Neutrophil (primary cell): ENCODE data around the gene STK38.
"Not testable (repeated sequence)": the region's sequence is repeated elsewhere in the genome, so short reads cannot be mapped to it uniquely, and the experiment has no call there.

Experiments
- H3K27ac ChIP-seq: fragments of 200-600 bp; sonication (generic); 2 replicates; pipeline ENCODE4 v1.5.1; 2016; ENCODE audit warnings: mild to moderate bottlenecking, moderate library complexity
- H3K27me3 ChIP-seq: fragments of 200-600 bp; sonication (generic); 2 replicates; pipeline ENCODE4 v1.6.0; 2016; ENCODE audit warnings: mild to moderate bottlenecking
- H3K36me3 ChIP-seq: fragments of 200-600 bp; sonication (generic); 2 replicates; pipeline ENCODE4 v1.5.1; 2017
- H3K4me1 ChIP-seq, 2 experiments: fragments of 200-600 bp in 1 of 2; sonication (generic) in 1 of 2; 1 replicate in 1 of 2; 2 replicates in 1 of 2; pipeline versions ENCODE4 v1.5.1 to v1.6.1; 2013 to 2016; ENCODE audit warnings: low read depth in 1 of 2, low read length in 1 of 2, mild to moderate bottlenecking in 1 of 2, moderate library complexity in 1 of 2; ENCODE audit not compliant: control insufficient read depth in 1 of 2, insufficient read depth in 1 of 2
- H3K4me3 ChIP-seq, 2 experiments: fragments of 200-600 bp in 1 of 2; sonication (generic) in 1 of 2; 1 replicate in 1 of 2; 2 replicates in 1 of 2; pipeline ENCODE4 v1.5.1; 2013 to 2016; ENCODE audit warnings: low read depth in 1 of 2, low read length in 1 of 2, mild to moderate bottlenecking in 1 of 2, moderate library complexity in 1 of 2
- H3K9me3 ChIP-seq: fragments of 200-600 bp; sonication (generic); 2 replicates; pipeline ENCODE4 v1.5.1; 2016
- CTCF ChIP-seq: fragments of 200-600 bp; sonication (generic); IDR thresholded peaks from 2 replicates; pipeline ENCODE4 v1.5.1; 2016; ENCODE audit warnings: antibody characterized with exemption

The STK38 gene

DNA sequence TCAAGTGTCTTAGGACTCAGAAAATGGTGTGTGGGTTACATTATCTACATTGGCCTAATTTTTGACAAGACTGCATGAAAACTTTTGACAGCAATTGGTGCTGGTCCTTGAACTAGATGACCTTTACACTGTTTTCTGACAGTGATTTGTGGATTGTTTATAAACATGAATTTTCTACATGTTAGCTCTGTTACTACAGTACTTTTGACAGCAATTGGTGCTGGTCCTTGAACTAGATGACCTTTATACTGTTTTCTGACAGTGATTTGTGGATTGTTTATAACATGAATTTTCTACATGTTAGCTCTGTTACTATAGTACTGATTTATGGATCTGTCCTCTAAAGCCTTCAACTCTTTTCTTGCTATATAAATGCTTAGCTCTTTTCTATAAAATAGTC, 87.8 kb downstream of the STK38 start:
- no peak for TF ChIP-seq CTCF

GRCh38 chr6:36455486-36456027, 91.7 kb downstream of the STK38 start:
- Histone ChIP-seq H3K4me1 (no peaks in the 10 kb centered on the region), H3K9me3 (no peaks in the 10 kb centered on the region), H3K27ac (no peak overlapping the region), H3K36me3 (peaks cover 15% of the 10 kb centered on the region), H3K27me3 (no peaks in the 10 kb centered on the region), H3K4me3 (no peak overlapping the region)
- TF ChIP-seq CTCF: no peak

More for the DNA sequence above, 87.8 kb downstream of the STK38 start:
- H3K4me1 ChIP-seq: no peaks in the 10 kb centered on the region
- peaks cover 5% of the 10 kb centered on the region for H3K36me3 ChIP-seq
- no peak overlapping the region for H3K27ac ChIP-seq
- no peak overlapping the region for H3K4me3 ChIP-seq
- H3K27me3 ChIP-seq: no peaks in the 10 kb centered on the region
- H3K9me3 ChIP-seq: no peaks in the 10 kb centered on the region

DNA sequence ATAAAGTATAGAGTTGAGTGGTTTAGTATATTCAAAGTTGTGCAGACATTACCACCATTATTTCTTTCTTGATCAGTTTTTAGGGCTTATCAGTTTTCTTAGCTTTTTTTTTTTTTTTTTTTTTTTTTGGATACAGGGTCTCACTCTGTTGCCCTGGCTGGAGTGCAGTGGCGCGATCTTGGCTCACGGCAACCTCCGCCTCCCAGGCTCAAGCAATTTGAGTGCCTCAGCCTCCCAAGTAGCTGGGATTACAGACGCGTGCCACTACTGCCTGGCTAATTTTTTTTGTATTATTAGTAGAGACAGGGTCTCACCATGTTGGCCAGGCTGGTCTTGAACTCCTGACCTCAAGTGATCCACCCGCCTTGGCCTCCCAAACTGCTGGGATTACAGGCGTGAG, 94.4 kb downstream of the STK38 start:
- not testable (repeated sequence) for H3K27ac ChIP-seq, H3K9me3 ChIP-seq, H3K4me1 ChIP-seq, H3K27me3 ChIP-seq, H3K4me3 ChIP-seq
- peaks cover 15% of the 10 kb centered on the region for H3K36me3 ChIP-seq

GRCh38 chr6:36449173-36449572, 98.1 kb downstream of the STK38 start:
- not testable (repeated sequence) for H3K27ac ChIP-seq, H3K9me3 ChIP-seq, H3K4me3 ChIP-seq, H3K27me3 ChIP-seq
- H3K36me3 ChIP-seq: peaks cover 10% of the 10 kb centered on the region
- peaks cover 13 to 14% of the 10 kb centered on the region in 2 experiments for H3K4me1 ChIP-seq

DNA sequence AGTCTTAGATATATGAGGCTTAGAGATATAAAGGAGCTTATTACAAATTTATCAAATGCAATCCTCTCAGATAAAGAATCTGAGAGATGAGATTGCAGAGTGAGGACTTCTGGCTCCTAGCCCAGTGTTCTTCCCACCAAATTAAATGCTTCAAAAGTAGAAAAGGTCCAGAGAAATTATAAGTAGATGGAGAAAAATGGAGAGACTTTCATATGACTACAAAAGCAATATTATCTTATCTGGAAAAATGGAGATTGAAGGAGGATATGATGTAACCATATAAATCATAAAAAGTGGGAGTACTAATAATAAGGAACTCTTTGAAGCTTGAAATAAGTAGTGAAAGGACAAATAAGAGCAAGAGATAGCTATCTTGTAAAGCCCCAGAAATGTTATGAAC, 101.7 kb downstream of the STK38 start:
- peak overlapping the region; percentile 37 for H3K27ac ChIP-seq
- no peaks in the 10 kb centered on the region for H3K9me3 ChIP-seq

GRCh38 chr6:36444470-36444869, 102.8 kb downstream of the STK38 start:
- H3K9me3 ChIP-seq: no peaks in the 10 kb centered on the region
- H3K27ac ChIP-seq: peak overlapping the region; percentile 97
- no peaks in the 10 kb centered on the region for H3K36me3 ChIP-seq
- no peaks in the 10 kb centered on the region for H3K27me3 ChIP-seq
- peak overlapping the region; percentile 87 to 98 for H3K4me3 ChIP-seq
- H3K4me1 ChIP-seq: peaks cover 40 to 43% of the 10 kb centered on the region in 2 experiments
- TF ChIP-seq CTCF: no peak

More for the DNA sequence above, 101.7 kb downstream of the STK38 start:
- H3K4me1 ChIP-seq: peaks cover 42 to 45% of the 10 kb centered on the region in 2 experiments
- no peak for TF ChIP-seq CTCF
- no peaks in the 10 kb centered on the region for H3K36me3 ChIP-seq
- no peak overlapping the region for H3K4me3 ChIP-seq
- no peaks in the 10 kb centered on the region for H3K27me3 ChIP-seq
